Measurements from ENCODE around the gene FANCF. TPM values are rescaled to one million over a fixed set of nuclear protein-coding genes. Genes with fewer than 3 reads are reported as not detected.
A peak's percentile ranks its signal among the peaks of the same experiment; 100 is the strongest.
"Not testable (repeated sequence)": the region's sequence is repeated elsewhere in the genome, so short reads cannot be mapped to it uniquely, and the experiment has no call there.

The FANCF gene
- total and polyA plus RNA-seq, 8 donors: 1.8 to 13.0 (median 7.8) TPM

DNA sequence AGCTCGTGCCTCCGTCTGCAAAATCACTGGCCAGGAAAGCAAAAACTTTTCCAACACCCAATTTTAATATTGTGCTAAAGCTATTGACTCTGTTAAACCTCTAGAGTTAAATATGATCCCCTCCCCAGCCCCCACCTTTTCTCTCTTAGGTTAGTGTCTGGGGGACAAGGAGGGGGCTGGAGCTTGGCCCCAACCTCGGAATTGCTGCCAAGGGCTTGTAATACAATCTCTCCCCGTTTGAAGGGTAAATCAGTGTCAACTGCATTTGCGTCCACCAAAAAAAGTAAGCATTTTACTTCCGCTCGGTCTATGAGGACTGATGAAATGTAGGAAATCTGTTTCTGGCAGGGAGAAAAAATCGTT, 40.7 kb upstream of the FANCF start, which contains the start of gene GAS2:
TSS of gene GAS2 (plus strand) at position 287 of the 363 bp plus-strand sequence. CDS start 8,259 bp downstream, outside the sequence.
- peak within 1 kb of the TSS; percentile 25 to 75 (median 45) for H3K27ac ChIP-seq
- peaks cover 6 to 18% (median 10%) of the 10 kb centered on the region in 4 donors for H3K4me1 ChIP-seq
- WGBS, 5 donors: 2 to 8% (median 3%) methylated on average over 8 of the region's 8 CpGs
- H3K4me3 ChIP-seq: peak within 1 kb of the TSS; percentile 48 to 56 (median 50)
- peaks cover 0 to 25% (median 14%) of the 10 kb centered on the region in 3 donors for H3K27me3 ChIP-seq
- no peak for TF ChIP-seq POLR2A (IDR thresholded peaks at IDR 0.05)
- H3K9me3 ChIP-seq: no peaks in the 10 kb centered on the region
- intact Hi-C loops (cut with DNase I; ENCODE audit: low total_unique reads): no loop called here
- DNase-seq: no peak
- no peaks in the 10 kb centered on the region for H3K36me3 ChIP-seq

DNA sequence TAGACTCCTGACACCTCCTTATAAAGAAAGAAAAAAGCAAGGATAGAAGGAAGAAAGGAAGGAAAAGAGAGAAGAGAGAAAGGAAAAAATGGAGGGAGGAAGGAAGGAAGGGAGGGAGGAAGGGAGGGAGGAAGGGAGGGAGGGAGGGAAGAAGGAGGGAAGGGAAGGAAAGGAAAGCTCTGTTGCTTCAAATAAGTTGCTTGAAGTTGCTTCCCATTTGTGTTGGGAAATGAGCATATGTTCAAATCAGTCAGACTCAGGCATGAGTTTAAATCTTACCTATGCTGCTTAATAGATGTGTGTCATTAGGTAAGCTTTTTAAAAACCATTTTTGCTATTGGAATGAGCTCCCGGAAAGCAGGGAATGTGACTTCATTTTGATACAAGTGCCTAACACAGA, 34.2 kb upstream of the FANCF start:
- no peaks in the 10 kb centered on the region for H3K36me3 ChIP-seq
- DNase-seq: no peak
- H3K27me3 ChIP-seq: no peaks in the 10 kb centered on the region
- H3K4me3 ChIP-seq: no peak overlapping the region
- no peaks in the 10 kb centered on the region for H3K9me3 ChIP-seq
- H3K27ac ChIP-seq: no peak overlapping the region
- intact Hi-C loops (cut with DNase I; ENCODE audit: low total_unique reads): no loop called here
- WGBS, 5 donors: 74 to 96% (median 94%) methylated on average over 1 of the region's 1 CpG
- TF ChIP-seq EP300 (IDR thresholded peaks at IDR 0.05): no peak
- TF ChIP-seq, protein P1, sequence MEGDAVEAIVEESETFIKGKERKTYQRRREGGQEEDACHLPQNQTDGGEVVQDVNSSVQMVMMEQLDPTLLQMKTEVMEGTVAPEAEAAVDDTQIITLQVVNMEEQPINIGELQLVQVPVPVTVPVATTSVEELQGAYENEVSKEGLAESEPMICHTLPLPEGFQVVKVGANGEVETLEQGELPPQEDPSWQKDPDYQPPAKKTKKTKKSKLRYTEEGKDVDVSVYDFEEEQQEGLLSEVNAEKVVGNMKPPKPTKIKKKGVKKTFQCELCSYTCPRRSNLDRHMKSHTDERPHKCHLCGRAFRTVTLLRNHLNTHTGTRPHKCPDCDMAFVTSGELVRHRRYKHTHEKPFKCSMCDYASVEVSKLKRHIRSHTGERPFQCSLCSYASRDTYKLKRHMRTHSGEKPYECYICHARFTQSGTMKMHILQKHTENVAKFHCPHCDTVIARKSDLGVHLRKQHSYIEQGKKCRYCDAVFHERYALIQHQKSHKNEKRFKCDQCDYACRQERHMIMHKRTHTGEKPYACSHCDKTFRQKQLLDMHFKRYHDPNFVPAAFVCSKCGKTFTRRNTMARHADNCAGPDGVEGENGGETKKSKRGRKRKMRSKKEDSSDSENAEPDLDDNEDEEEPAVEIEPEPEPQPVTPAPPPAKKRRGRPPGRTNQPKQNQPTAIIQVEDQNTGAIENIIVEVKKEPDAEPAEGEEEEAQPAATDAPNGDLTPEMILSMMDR (IDR thresholded peaks at IDR 0.05): no peak
- TF ChIP-seq POLR2A (IDR thresholded peaks at IDR 0.05): no peak
- TF ChIP-seq POLR2AphosphoS5 (IDR thresholded peaks at IDR 0.05): no peak
- no peaks in the 10 kb centered on the region for H3K4me1 ChIP-seq

DNA sequence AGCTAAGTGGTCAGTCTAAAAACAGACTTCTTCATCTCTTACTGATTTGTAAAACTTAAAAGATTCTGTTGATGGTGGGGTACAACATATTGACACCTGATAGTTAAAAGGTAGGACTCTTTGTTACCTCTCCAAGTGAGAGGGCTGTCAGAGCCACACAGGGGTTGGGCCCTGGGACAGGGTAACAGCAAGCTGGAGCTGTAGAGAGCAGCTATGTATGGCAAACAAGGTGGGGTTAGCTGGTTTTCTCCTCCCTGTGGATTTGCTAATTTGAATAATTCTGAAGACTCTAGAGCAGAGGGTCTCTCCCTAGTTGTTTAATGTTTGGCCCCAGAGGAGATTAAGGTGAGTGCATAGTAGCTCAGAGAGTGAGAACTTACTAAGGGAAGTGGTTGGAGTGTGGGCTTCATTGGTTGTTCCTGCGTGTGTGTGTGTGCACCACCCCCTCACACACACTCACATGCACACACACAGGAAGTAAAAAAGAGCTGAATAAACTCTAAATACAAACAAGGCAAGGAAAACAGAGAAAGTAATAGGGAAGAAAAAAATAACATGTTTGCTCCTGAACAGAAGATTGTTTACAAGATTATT, 31.6 kb upstream of the FANCF start:
- Histone ChIP-seq H3K9me3 (no peaks in the 10 kb centered on the region), H3K4me3 (no peak overlapping the region), H3K36me3 (no peaks in the 10 kb centered on the region), H3K27me3 (no peaks in the 10 kb centered on the region), H3K27ac (no peak overlapping the region), H3K4me1 (no peaks in the 10 kb centered on the region)
- TF ChIP-seq POLR2A (IDR thresholded peaks at IDR 0.05) (no peak), EP300 (IDR thresholded peaks at IDR 0.05) (no peak), POLR2AphosphoS5 (IDR thresholded peaks at IDR 0.05) (no peak)
- TF ChIP-seq, protein P1 (IDR thresholded peaks at IDR 0.05): no peak
- WGBS, 5 donors: 30 to 44% (median 37%) methylated on average over 1 of the region's 1 CpG
- intact Hi-C loops (cut with DNase I; ENCODE audit: low total_unique reads): no loop called here
- peak in 1 of 2 donors; percentile 38 for DNase-seq

DNA sequence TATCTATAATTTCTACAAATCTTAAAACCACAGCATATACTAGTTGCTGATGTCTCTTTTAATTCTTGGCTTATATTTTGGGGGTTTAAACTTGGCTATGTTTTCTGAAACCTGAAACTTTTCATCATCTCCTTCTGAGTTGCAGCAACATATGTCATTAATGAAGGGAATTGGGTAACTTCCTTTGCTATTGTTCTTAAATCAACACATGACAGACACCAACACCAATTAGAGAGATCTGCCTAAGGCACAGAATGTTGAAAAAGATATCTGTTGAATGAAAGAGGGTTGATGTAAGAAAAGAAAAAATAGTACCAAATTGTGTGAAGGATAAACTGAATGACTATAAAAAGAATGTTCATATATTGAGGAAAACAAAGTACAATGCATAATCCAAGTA, 30.5 kb upstream of the FANCF start:
- Histone ChIP-seq H3K4me1 (no peaks in the 10 kb centered on the region), H3K27me3 (no peaks in the 10 kb centered on the region), H3K4me3 (no peak overlapping the region), H3K36me3 (no peaks in the 10 kb centered on the region), H3K27ac (no peak overlapping the region), H3K9me3 (no peaks in the 10 kb centered on the region)
- intact Hi-C loops (cut with DNase I; ENCODE audit: low total_unique reads): no loop called here
- TF ChIP-seq EP300 (IDR thresholded peaks at IDR 0.05) (no peak), POLR2A (IDR thresholded peaks at IDR 0.05) (no peak), POLR2AphosphoS5 (IDR thresholded peaks at IDR 0.05) (no peak)
- TF ChIP-seq, protein P1 (IDR thresholded peaks at IDR 0.05): no peak
- no peak for DNase-seq

DNA sequence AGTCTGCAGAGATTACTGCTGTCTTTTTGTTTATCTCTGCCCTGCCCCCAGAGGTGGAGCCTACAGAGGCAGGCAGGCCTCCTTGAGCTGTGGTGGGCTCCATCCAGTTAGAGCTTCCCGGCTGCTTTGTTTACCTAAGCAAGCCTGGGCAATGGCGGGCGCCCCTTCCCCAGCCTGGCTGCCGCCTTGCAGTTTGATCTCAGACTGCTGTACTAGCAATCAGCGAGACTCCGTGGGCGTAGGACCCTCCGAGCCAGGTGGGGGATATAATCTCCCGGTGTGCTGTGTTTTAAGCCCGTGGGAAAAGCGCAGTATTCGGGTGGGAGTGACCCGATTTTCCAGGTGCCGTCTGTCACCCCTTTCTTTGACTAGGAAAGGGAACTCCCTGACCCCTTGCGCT, 26.7 kb upstream of the FANCF start:
- H3K36me3 ChIP-seq; H3K27me3 ChIP-seq; H3K9me3 ChIP-seq; H3K4me3 ChIP-seq; H3K4me1 ChIP-seq; intact Hi-C loops (cut with DNase I; ENCODE audit: low total_unique reads); DNase-seq; H3K27ac ChIP-seq: not testable (repeated sequence)
- WGBS, 5 donors: 71 to 86% (median 76%) methylated on average over 12 to 15 of the region's 15 CpGs

Measured in stomach (tissue), 9 donors.